Astrocyte (in vitro differentiated cells and primary cell): Measurements from ENCODE around the gene CD151. TPM values are rescaled to one million over a fixed set of nuclear protein-coding genes. Genes with fewer than 3 reads are reported as not detected.

Source experiments
- DNase-seq: peaks from one replicate; pipeline ENCODE4 v3.0.0-alpha.2; 2010; ENCODE audit warnings: low read depth
- FAIRE-seq: peaks from 2 replicates; lab custom pipeline; 2011; peaks lifted over from hg19 to GRCh38; lab: Jason Lieb, UNC
- H2AFZ ChIP-seq: 2 replicates; pipeline ENCODE4 v1.6.0; 2012; ENCODE audit warnings: low read depth, low read length, inconsistent platforms
- H3K27ac ChIP-seq: 2 replicates; pipeline ENCODE4 v1.5.1; 2011; ENCODE audit warnings: low read depth, low read length, inconsistent platforms
- H3K27me3 ChIP-seq: 2 replicates; pipeline ENCODE4 v1.6.0; 2011; ENCODE audit warnings: low read length, inconsistent platforms; ENCODE audit not compliant: insufficient read depth
- H3K36me3 ChIP-seq: 2 replicates; pipeline ENCODE4 v1.5.1; 2011; ENCODE audit warnings: low read length, inconsistent platforms; ENCODE audit not compliant: insufficient read depth
- H3K4me1 ChIP-seq: 2 replicates; pipeline ENCODE4 v1.5.1; 2011; ENCODE audit warnings: low read length, inconsistent platforms; ENCODE audit not compliant: insufficient read depth
- H3K4me2 ChIP-seq: 2 replicates; pipeline ENCODE4 v1.6.0; 2012; ENCODE audit warnings: low read length, inconsistent platforms
- H3K4me3 ChIP-seq: 2 replicates; pipeline ENCODE4 v1.5.1; 2011; ENCODE audit warnings: low read depth, mild to moderate bottlenecking, low read length, inconsistent platforms; ENCODE audit not compliant: insufficient read depth
- H3K79me2 ChIP-seq: 2 replicates; pipeline ENCODE4 v1.6.0; 2012; ENCODE audit warnings: mild to moderate bottlenecking, low read length, inconsistent platforms; ENCODE audit not compliant: insufficient read depth
- H3K9ac ChIP-seq: 2 replicates; pipeline ENCODE4 v1.6.0; 2012; ENCODE audit warnings: mild to moderate bottlenecking, low read length, inconsistent platforms
- H3K9me3 ChIP-seq: 2 replicates; pipeline ENCODE4 v1.5.1; 2012; ENCODE audit warnings: low read depth, mild to moderate bottlenecking, low read length, inconsistent platforms; ENCODE audit not compliant: insufficient read depth
- H4K20me1 ChIP-seq: 2 replicates; pipeline ENCODE4 v1.6.0; 2012; ENCODE audit warnings: low read length, inconsistent platforms; ENCODE audit not compliant: insufficient read depth
- H3K27ac Mint-ChIP-seq: one replicate; pipeline ENCODE4 v1.8.0; 2021; ENCODE audit warnings: mild to moderate bottlenecking, mixed read lengths; ENCODE audit not compliant: unreplicated experiment
- H3K27me3 Mint-ChIP-seq: one replicate; pipeline ENCODE4 v1.8.0; 2021; ENCODE audit warnings: low read depth, mixed read lengths; ENCODE audit not compliant: unreplicated experiment
- H3K36me3 Mint-ChIP-seq: one replicate; pipeline ENCODE4 v1.8.0; 2021; ENCODE audit warnings: low read depth, mixed read lengths; ENCODE audit not compliant: unreplicated experiment
- H3K4me1 Mint-ChIP-seq: one replicate; pipeline ENCODE4 v1.8.0; 2021; ENCODE audit warnings: low read depth, mixed read lengths; ENCODE audit not compliant: unreplicated experiment
- H3K4me3 Mint-ChIP-seq: one replicate; pipeline ENCODE4 v1.8.0; 2021; ENCODE audit warnings: mild to moderate bottlenecking, moderate library complexity, mixed read lengths; ENCODE audit not compliant: unreplicated experiment
- H3K9me3 Mint-ChIP-seq: one replicate; pipeline ENCODE4 v1.8.0; 2021; ENCODE audit warnings: mild to moderate bottlenecking, mixed read lengths; ENCODE audit not compliant: unreplicated experiment
- CTCF ChIP-seq: IDR thresholded peaks from 2 replicates; pipeline ENCODE4 v1.5.1; 2011; ENCODE audit warnings: low read depth, mild to moderate bottlenecking, inconsistent platforms, low read length, moderate library complexity; ENCODE audit not compliant: insufficient read depth
- EZH2 ChIP-seq: IDR thresholded peaks from 2 replicates; pipeline ENCODE4 v1.6.1; 2012; ENCODE audit warnings: mild to moderate bottlenecking, low read length, inconsistent platforms; ENCODE audit not compliant: insufficient read depth
- total RNA-seq: library from RNA; stranded (reverse); gene quantifications from 2 replicates; pipeline ENCODE4 v1.2.1, GENCODE V29; 2021

The CD151 gene
- total RNA-seq, 1 donor from 2014 or later: 421 TPM

GRCh38 chr11:786235-787083, 46.3 kb upstream of the CD151 start:
- H3K4me3 ChIP-seq: no peak overlapping the region
- H3K27me3 ChIP-seq: no peaks in the 10 kb centered on the region
- H3K79me2 ChIP-seq: no peaks in the 10 kb centered on the region
- H3K36me3 ChIP-seq: no peaks in the 10 kb centered on the region
- Mint-ChIP-seq H3K4me3 (no peak overlapping the region), H3K4me1 (peaks cover 6% of the 10 kb centered on the region), H3K27me3 (no peaks in the 10 kb centered on the region), H3K36me3 (no peaks in the 10 kb centered on the region), H3K27ac (no peak overlapping the region), H3K9me3 (no peaks in the 10 kb centered on the region)
- FAIRE-seq: no peak
- H2AFZ ChIP-seq: no peak overlapping the region
- H3K9ac ChIP-seq: no peak overlapping the region
- peaks cover 9% of the 10 kb centered on the region for H3K4me1 ChIP-seq
- H3K4me2 ChIP-seq: no peak overlapping the region
- TF ChIP-seq CTCF: no peak
- no peak for TF ChIP-seq EZH2
- H3K27ac ChIP-seq: no peak overlapping the region
- peaks cover 35% of the 10 kb centered on the region for H4K20me1 ChIP-seq
- no peaks in the 10 kb centered on the region for H3K9me3 ChIP-seq
- no peak for DNase-seq

GRCh38 chr11:787084-787675, 45.6 kb upstream of the CD151 start:
- Histone ChIP-seq H3K27me3 (no peaks in the 10 kb centered on the region), H3K9me3 (no peaks in the 10 kb centered on the region), H4K20me1 (peaks cover 30% of the 10 kb centered on the region), H3K27ac (no peak overlapping the region), H3K79me2 (no peaks in the 10 kb centered on the region), H3K4me1 (peaks cover 9% of the 10 kb centered on the region), H3K36me3 (no peaks in the 10 kb centered on the region), H2AFZ (no peak overlapping the region), H3K4me3 (no peak overlapping the region), H3K4me2 (no peak overlapping the region), H3K9ac (no peak overlapping the region)
- Mint-ChIP-seq H3K27ac (no peak overlapping the region), H3K4me1 (peaks cover 6% of the 10 kb centered on the region), H3K27me3 (no peaks in the 10 kb centered on the region), H3K4me3 (no peak overlapping the region), H3K36me3 (no peaks in the 10 kb centered on the region), H3K9me3 (no peaks in the 10 kb centered on the region)
- no peak for DNase-seq
- FAIRE-seq: no peak
- TF ChIP-seq EZH2 (no peak), CTCF (no peak)
